Astrocyte of the spinal cord (primary cell): ENCODE data around the gene TMEFF2.

ENCODE experiments used
- DNase-seq: peaks from one replicate; pipeline ENCODE4 v3.0.0; 2011; ENCODE audit warnings: low read depth, low spot score
- H3K4me3 ChIP-seq: 2 replicates; pipeline ENCODE4 v1.5.1; 2011; ENCODE audit warnings: low read depth, mild to moderate bottlenecking, low read length, moderate library complexity
- CTCF ChIP-seq: IDR thresholded peaks from 2 replicates; pipeline ENCODE4 v1.5.1; 2012; ENCODE audit warnings: low read depth, mild to moderate bottlenecking, low read length, inconsistent platforms
- in situ Hi-C: cut with HindIII; loops from 2 replicates; pipeline ENCODE4 v1.10.0; 2017; ENCODE audit warnings: low sequenced_read_pairs

Gene TMEFF2

GRCh38 chr2:192007581-192008228 is 187.0 kb downstream of the TMEFF2 start:
- peak; percentile 35 for DNase-seq
- TF ChIP-seq CTCF, result no peak
- no peak overlapping the region for H3K4me3 ChIP-seq
- in situ Hi-C loops, result no loop called here

DNA sequence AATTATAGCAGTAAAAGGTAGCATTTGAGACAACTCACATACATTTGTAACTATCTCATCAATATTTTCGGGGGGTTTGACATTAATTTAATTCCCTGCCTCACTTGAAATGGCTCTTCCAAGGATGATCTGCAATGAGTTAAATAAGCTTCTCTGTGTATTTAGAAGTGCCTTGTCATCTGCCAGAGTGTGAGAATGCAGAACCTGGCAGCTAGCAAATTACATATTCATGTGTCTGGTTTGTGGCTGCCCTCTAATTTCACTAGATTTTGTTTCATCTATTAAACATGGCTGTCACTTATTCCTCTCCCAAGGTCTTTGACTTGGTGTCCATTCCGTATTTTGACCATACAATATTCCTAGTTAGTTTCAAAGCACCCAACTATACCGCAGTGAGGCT is 189.5 kb downstream of the TMEFF2 start:
- no peak overlapping the region for H3K4me3 ChIP-seq
- DNase-seq, result no peak
- in situ Hi-C loops, result no loop called here
- TF ChIP-seq CTCF, result no peak

DNA sequence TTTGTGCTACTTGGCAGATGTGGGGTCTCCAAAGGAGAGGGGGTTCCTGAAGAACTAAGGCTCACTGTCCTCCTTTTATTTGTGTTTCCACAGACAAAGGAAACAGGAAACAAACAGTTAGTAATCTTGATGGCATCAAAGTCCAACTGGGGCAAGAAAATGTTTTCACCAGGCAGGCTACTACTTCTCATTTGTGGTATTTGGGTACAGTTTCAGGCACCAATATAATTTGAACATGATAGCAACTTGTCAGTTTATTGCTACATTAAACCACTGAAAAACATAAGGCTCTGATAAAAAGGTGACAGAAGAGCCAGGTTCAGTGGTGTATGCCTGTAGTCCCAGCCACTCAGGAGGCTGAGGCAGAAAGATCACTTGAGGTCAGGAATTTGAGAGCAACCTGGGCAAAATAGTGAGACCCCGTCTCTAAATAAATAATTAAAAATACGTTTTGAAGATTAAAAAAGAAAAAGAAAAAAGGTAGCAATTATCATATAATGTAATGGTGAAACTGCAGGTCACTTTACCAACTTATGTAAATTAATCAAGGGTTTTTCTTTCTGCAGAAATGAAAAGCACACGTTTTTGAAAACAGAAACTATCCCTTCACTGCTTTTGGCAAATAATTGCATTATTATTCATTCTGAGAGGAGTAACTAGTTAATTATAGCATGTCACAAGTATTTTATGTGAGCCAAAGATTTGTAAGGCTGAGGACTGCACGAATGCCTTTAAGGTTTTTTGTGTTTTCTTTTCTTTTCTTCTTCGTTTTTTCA is 190.4 kb downstream of the TMEFF2 start:
- DNase-seq, result no peak
- TF ChIP-seq CTCF, result no peak
- H3K4me3 ChIP-seq, result no peak overlapping the region
- in situ Hi-C loops, result no loop called here

- no peak overlapping the region for H3K4me3 ChIP-seq
- no peak for DNase-seq
- no peak for TF ChIP-seq CTCF
- in situ Hi-C loops, result no loop called here
Observed at GRCh38 chr2:192002418-192002817, 192.3 kb downstream of the TMEFF2 start.

DNA sequence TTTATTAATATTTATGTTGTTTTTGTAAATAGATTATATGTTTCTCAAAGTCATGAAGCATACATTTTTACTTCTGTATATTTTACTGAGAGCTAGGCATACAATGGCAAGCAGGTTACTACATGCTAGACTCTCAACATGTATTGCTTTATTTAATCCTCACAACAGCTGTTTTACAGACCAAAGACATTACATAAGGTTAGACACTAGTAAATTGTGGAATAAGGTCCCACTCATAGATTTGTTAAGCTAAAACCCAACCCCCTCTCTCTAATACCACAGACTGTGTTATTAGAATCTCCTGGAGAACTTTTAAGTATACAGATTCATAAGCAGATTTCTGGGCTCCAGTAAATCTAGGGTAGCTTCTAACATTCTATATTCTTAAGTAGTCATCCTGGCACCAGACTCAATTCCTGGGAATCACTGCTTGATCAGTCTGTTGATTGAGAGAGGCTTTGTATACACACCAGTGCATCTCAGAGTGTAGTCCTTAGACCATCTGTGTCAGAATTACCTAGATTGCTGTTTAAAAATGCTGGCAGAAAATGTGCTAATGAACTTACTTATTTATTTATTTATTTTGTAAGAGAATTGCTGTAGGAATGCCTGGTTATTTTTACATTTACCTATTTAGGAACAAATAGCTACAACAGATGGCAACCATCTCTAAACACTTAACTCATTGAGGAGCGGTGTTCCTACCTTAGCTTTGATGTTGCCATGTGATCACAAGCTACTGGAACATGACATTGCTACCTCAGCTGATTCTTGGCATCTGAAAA is 194.3 kb downstream of the TMEFF2 start:
- DNase-seq, result no peak
- TF ChIP-seq CTCF, result no peak
- H3K4me3 ChIP-seq, result no peak overlapping the region
- in situ Hi-C loops, result no loop called here

- no peak overlapping the region for H3K4me3 ChIP-seq
- no peak for DNase-seq
- in situ Hi-C loops, result no loop called here
- TF ChIP-seq CTCF, result no peak
Observed at GRCh38 chr2:191999101-191999841, 195.5 kb downstream of the TMEFF2 start.
